ENCODE results near the gene PSMD4.

DNA sequence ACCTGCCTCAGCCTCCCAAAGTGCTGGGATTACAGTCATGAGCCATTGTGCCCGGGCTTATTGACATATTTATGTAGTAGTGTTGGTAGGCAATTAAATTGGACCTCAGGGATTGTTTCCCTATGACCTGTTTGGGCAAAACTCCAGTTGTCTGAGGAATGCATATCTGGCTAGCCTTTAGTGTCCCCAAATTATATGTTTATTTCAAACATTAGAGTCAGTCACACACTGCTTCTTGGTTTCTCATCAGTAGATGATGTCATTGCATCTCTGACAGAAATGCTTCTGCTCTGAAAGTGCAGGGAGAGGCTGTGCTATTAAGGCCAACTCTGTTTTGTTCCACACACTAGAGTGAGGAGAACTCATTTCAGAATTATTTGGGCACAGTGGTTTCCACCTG, 43.7 kb upstream of the PSMD4 start:
- TF ChIP-seq BACH2 (CRISPR knock-in tag; IDR thresholded peaks at IDR 0.05; ENCODE audit: borderline replicate concordance): no peak
- no peak for TF ChIP-seq RARB (CRISPR knock-in tag; IDR thresholded peaks at IDR 0.05)
- no peak for TF ChIP-seq PPARA (CRISPR knock-in tag; IDR thresholded peaks at IDR 0.05; ENCODE audit: borderline replicate concordance)
- TF ChIP-seq ZNF8 (CRISPR knock-in tag; IDR thresholded peaks at IDR 0.05): no peak
- no peak for TF ChIP-seq ZFP30 (CRISPR knock-in tag; IDR thresholded peaks at IDR 0.05)
- TF ChIP-seq CSDC2 (CRISPR knock-in tag; IDR thresholded peaks at IDR 0.05): no peak

Measured in SK-N-SH treated with all-trans-retinoic acid at 6 μM for 48 hours (cell line).